Endothelial cell of umbilical vein (primary cell): ENCODE results near the gene ADAM11.

Experiments
- CTCF ChIP-seq, 2 donors: IDR thresholded peaks; 1 replicate in 1 of 2; 2 replicates in 1 of 2; pipeline ENCODE4 v1.5.1; 2011; ENCODE audit warnings: low read length in 2 of 2, mild to moderate bottlenecking in 2 of 2, moderate library complexity in 2 of 2, control low read depth in 1 of 2, inconsistent platforms in 1 of 2, low read depth in 1 of 2; ENCODE audit not compliant: insufficient read depth in 1 of 2; ENCODE audit errors: extremely low read depth in 1 of 2
- EZH2 ChIP-seq: IDR thresholded peaks from 2 replicates; pipeline ENCODE4 v1.6.1; 2012; ENCODE audit warnings: borderline replicate concordance, low read depth, mild to moderate bottlenecking, moderate library complexity, low read length, inconsistent platforms; ENCODE audit not compliant: severe bottlenecking
- MAX ChIP-seq: IDR thresholded peaks from 2 replicates; pipeline ENCODE4 v1.6.1; 2011; ENCODE audit not compliant: insufficient read depth, insufficient read length
- POLR2A ChIP-seq: IDR thresholded peaks from 2 replicates; pipeline ENCODE4 v1.6.1; 2012; ENCODE audit warnings: low read depth, mild to moderate bottlenecking, control low read depth, low read length

GRCh38 chr17:44778656-44779210, 19.9 kb downstream of the ADAM11 start:
- TF ChIP-seq CTCF (IDR thresholded peaks at IDR 0.05; ENCODE audit: extremely low read depth in 1 of 2, insufficient read depth in 1 of 2, low read depth in 1 of 2, low read length in 2 of 2) (no peak), POLR2A (no peak), EZH2 (no peak), MAX (no peak)
